DND-41 (cell line): ENCODE data around the gene LIPG.

Source experiments
- CTCF ChIP-seq: IDR thresholded peaks from 2 replicates; pipeline ENCODE4 v1.5.1; 2012; ENCODE audit warnings: borderline replicate concordance, low read length, moderate library complexity, mild to moderate bottlenecking; ENCODE audit not compliant: poor library complexity, severe bottlenecking; ENCODE audit errors: extremely low read depth
- EZH2 ChIP-seq: IDR thresholded peaks from 3 replicates; pipeline ENCODE4 v1.6.1; 2012; ENCODE audit warnings: borderline replicate concordance, low read depth, mild to moderate bottlenecking, moderate library complexity, low read length, inconsistent platforms; ENCODE audit not compliant: severe bottlenecking

DNA sequence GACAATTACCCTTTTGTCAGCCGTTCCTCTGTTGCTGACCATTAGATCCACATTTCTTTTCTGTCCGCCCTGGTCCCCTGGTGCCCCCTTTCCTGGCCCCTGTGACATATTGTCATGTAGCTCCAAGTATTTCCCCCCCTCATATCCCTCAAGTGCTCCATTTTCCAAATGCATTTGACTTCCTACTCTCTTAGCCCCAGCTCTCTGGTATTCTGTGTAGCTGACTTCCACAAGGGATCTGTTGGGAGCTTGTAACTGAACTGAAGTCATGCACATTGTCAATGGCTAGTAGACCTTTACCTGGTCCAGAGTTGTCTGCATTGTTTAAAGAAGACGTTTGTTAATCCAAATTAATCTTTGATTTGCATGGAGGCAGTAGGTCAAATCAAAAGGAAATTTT, 34.8 kb downstream of the LIPG start:
- no peak for TF ChIP-seq EZH2
- no peak for TF ChIP-seq CTCF
